ENCODE data around the gene ADCY9. TPM values are rescaled to one million over a fixed set of nuclear protein-coding genes. Genes with fewer than 3 reads are reported as not detected.

Gene ADCY9
- total RNA-seq, 2 donors from 2014 or later: 1.2 to 3.3 TPM

- H3K9me3 ChIP-seq (ENCODE audit: control insufficient read depth, low read length): no peaks in the 10 kb centered on the region
- Mint-ChIP-seq H3K27me3 (ENCODE audit: insufficient read depth) (no peaks in the 10 kb centered on the region), H3K36me3 (ENCODE audit: low read depth) (no peaks in the 10 kb centered on the region), H3K4me1 (peaks cover 3% of the 10 kb centered on the region), H3K9me3 (no peaks in the 10 kb centered on the region), H3K4me3 (no peak overlapping the region), H3K27ac (no peak overlapping the region)
- H3K27ac ChIP-seq (ENCODE audit: low read depth, low read length): no peak overlapping the region
- H3K4me1 ChIP-seq (ENCODE audit: control insufficient read depth, insufficient read depth, low read length): no peaks in the 10 kb centered on the region
- H3K36me3 ChIP-seq (ENCODE audit: control insufficient read depth, insufficient read depth, low read length): no peaks in the 10 kb centered on the region
- H3K4me3 ChIP-seq (ENCODE audit: low read length): no peak overlapping the region
- no peaks in the 10 kb centered on the region for H3K27me3 ChIP-seq (ENCODE audit: control insufficient read depth, insufficient read depth, low read length, poor library complexity, severe bottlenecking)
- DNase-seq: no peak
- 93 to 100% methylated on average over 2 to 5 of the region's 8 CpGs for WGBS, 2 experiments (ENCODE audit: insufficient coverage in 1 of 2, insufficient read length in 1 of 2)
- TF ChIP-seq, protein P1, sequence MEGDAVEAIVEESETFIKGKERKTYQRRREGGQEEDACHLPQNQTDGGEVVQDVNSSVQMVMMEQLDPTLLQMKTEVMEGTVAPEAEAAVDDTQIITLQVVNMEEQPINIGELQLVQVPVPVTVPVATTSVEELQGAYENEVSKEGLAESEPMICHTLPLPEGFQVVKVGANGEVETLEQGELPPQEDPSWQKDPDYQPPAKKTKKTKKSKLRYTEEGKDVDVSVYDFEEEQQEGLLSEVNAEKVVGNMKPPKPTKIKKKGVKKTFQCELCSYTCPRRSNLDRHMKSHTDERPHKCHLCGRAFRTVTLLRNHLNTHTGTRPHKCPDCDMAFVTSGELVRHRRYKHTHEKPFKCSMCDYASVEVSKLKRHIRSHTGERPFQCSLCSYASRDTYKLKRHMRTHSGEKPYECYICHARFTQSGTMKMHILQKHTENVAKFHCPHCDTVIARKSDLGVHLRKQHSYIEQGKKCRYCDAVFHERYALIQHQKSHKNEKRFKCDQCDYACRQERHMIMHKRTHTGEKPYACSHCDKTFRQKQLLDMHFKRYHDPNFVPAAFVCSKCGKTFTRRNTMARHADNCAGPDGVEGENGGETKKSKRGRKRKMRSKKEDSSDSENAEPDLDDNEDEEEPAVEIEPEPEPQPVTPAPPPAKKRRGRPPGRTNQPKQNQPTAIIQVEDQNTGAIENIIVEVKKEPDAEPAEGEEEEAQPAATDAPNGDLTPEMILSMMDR (conservative IDR thresholded peaks at IDR 0.05): no peak
- no peak overlapping the region for H3K9ac ChIP-seq (ENCODE audit: extremely low read depth, low read length, poor library complexity, severe bottlenecking)
Measured at GRCh38 chr16:4093495-4094126, 22.6 kb downstream of the ADCY9 start.

DNA sequence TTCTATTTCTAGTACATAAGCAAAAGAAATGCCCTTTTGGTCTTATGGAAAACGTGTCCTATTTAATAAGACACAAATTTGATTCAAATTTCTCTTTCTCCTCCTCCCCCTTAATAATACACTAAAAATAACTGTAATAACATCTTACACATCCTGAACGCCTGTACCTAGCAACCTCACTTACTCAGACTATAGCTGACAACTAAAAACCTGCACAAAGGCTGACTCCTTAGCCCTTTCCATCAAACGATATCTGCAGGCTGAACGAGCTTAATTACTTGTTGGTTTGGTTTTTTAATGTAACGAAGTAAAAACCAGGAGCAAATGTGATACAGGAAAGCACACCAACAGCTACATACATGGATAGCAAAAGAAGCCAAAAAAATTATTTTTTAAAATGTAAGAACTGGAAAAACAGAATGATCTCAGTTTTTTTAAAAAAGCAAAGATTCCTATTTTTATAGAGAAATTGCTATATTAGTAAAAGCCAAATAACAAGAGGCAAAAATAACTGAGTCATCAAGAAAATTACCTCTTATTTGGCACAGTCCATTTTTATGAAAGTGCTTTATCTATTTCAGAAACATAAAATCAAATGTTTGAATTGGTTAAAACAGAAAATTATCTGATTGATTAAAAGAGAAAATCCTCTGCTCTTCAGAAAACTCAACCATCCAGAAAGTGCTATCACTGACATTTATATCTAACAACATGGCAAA, 23.5 kb downstream of the ADCY9 start:
- TF ChIP-seq, protein P1 (conservative IDR thresholded peaks at IDR 0.05): no peak
- H3K27ac ChIP-seq (ENCODE audit: low read depth, low read length): no peak overlapping the region
- no peaks in the 10 kb centered on the region for H3K27me3 ChIP-seq (ENCODE audit: control insufficient read depth, insufficient read depth, low read length, poor library complexity, severe bottlenecking)
- H3K4me1 ChIP-seq (ENCODE audit: control insufficient read depth, insufficient read depth, low read length): no peaks in the 10 kb centered on the region
- Mint-ChIP-seq H3K4me3 (no peak overlapping the region), H3K9me3 (no peaks in the 10 kb centered on the region), H3K27me3 (ENCODE audit: insufficient read depth) (no peaks in the 10 kb centered on the region), H3K36me3 (ENCODE audit: low read depth) (no peaks in the 10 kb centered on the region), H3K27ac (no peak overlapping the region), H3K4me1 (peaks cover 3% of the 10 kb centered on the region)
- DNase-seq: no peak
- no peaks in the 10 kb centered on the region for H3K9me3 ChIP-seq (ENCODE audit: control insufficient read depth, low read length)
- H3K4me3 ChIP-seq (ENCODE audit: low read length): no peak overlapping the region
- H3K9ac ChIP-seq (ENCODE audit: extremely low read depth, low read length, poor library complexity, severe bottlenecking): no peak overlapping the region
- H3K36me3 ChIP-seq (ENCODE audit: control insufficient read depth, insufficient read depth, low read length): no peaks in the 10 kb centered on the region
- 95 to 100% methylated on average over 2 to 5 of the region's 5 CpGs for WGBS, 2 experiments (ENCODE audit: insufficient coverage in 1 of 2, insufficient read length in 1 of 2)

- Histone ChIP-seq H3K9me3 (ENCODE audit: control insufficient read depth, low read length) (no peaks in the 10 kb centered on the region), H3K36me3 (ENCODE audit: control insufficient read depth, insufficient read depth, low read length) (no peaks in the 10 kb centered on the region), H3K9ac (ENCODE audit: extremely low read depth, low read length, poor library complexity, severe bottlenecking) (no peak overlapping the region), H3K27me3 (ENCODE audit: control insufficient read depth, insufficient read depth, low read length, poor library complexity, severe bottlenecking) (no peaks in the 10 kb centered on the region), H3K4me3 (ENCODE audit: low read length) (no peak overlapping the region), H3K4me1 (ENCODE audit: control insufficient read depth, insufficient read depth, low read length) (no peaks in the 10 kb centered on the region), H3K27ac (ENCODE audit: low read depth, low read length) (no peak overlapping the region)
- WGBS, 2 experiments (ENCODE audit: insufficient coverage in 1 of 2, insufficient read length in 1 of 2): 92 to 93% methylated on average over 13 to 17 of the region's 17 CpGs
- H3K27me3 Mint-ChIP-seq (ENCODE audit: insufficient read depth): no peaks in the 10 kb centered on the region
- H3K36me3 Mint-ChIP-seq (ENCODE audit: low read depth): no peaks in the 10 kb centered on the region
- no peaks in the 10 kb centered on the region for H3K9me3 Mint-ChIP-seq
- no peak overlapping the region for H3K27ac Mint-ChIP-seq
- no peak overlapping the region for H3K4me3 Mint-ChIP-seq
- DNase-seq: no peak
- TF ChIP-seq, protein P1 (conservative IDR thresholded peaks at IDR 0.05): no peak
- H3K4me1 Mint-ChIP-seq: peaks cover 3% of the 10 kb centered on the region
Measured at GRCh38 chr16:4091240-4092012, 24.8 kb downstream of the ADCY9 start.

Measured in endodermal cell (in vitro differentiated cells).